ENCODE data around the gene HDAC11.

DNA sequence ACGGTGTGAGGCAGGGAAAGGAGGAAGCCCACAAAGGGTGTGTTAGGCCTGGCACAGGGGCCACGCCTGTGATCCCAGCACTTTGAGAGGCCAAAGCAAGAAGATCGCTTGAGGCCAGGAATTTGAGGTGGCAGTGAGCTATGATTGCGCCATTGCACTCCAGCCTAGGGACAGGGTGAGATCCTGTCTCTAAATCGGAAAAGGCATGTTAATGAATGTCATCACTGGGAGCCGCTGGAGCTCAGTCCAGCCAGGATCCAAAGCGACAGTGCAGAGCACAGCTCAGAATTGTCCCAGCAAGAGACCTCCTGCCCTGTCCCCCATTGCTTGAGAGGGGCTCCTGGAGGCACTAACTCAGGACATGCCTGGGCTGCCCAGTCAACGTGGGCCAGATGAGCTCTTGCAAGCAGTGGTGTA is 53.8 kb downstream of the HDAC11 start:
- no peak for TF ChIP-seq GATA3 (IDR thresholded peaks at IDR 0.05; ENCODE audit: low read depth, low read length)
- no peak for TF ChIP-seq GATA2 (IDR thresholded peaks at IDR 0.05; ENCODE audit: low read depth, low read length)
